Stimulated activated CD8-positive, alpha-beta memory T cell treated with anti-CD3 and anti-CD28 coated beads, Interleukin-15, amount 100 ng/mL, for 24 hours (primary cell): ENCODE results near the gene FILIP1L.

ENCODE experiments used
- DNase-seq: peaks from one replicate; pipeline ENCODE4 v3.0.0-alpha.2; 2020; ENCODE audit warnings: low read depth

The FILIP1L gene

GRCh38 chr3:100114413-100115030 is at the start of gene FILIP1L:
Gene FILIP1L (minus strand): TSS chr3:100114501.
- DNase-seq: no peak

GRCh38 chr3:100163787-100164186 is 49.5 kb upstream of the FILIP1L start:
- DNase-seq: no peak

GRCh38 chr3:100160521-100160920 is 46.2 kb upstream of the FILIP1L start:
- DNase-seq: no peak

GRCh38 chr3:100159331-100160153 is 45.2 kb upstream of the FILIP1L start:
- DNase-seq: no peak

- no peak for DNase-seq
Observed at GRCh38 chr3:100158918-100159330, 44.6 kb upstream of the FILIP1L start.

- no peak for DNase-seq
Observed at GRCh38 chr3:100157685-100158084, 43.4 kb upstream of the FILIP1L start.

- DNase-seq: no peak
Observed at GRCh38 chr3:100155590-100155989, 41.3 kb upstream of the FILIP1L start.

- no peak for DNase-seq
Observed at GRCh38 chr3:100155128-100155527, 40.8 kb upstream of the FILIP1L start.

- no peak for DNase-seq
Observed at GRCh38 chr3:100154171-100154570, 39.9 kb upstream of the FILIP1L start.

- no peak for DNase-seq
Observed at GRCh38 chr3:100151024-100151707, 36.9 kb upstream of the FILIP1L start.

GRCh38 chr3:100150473-100150872 is 36.2 kb upstream of the FILIP1L start:
- DNase-seq: no peak

GRCh38 chr3:100149713-100150415 is 35.6 kb upstream of the FILIP1L start:
- DNase-seq: no peak

GRCh38 chr3:100149130-100149529 is 34.8 kb upstream of the FILIP1L start:
- no peak for DNase-seq

- no peak for DNase-seq
Observed at GRCh38 chr3:100144255-100144866, 30.1 kb upstream of the FILIP1L start.

- no peak for DNase-seq
Observed at GRCh38 chr3:100141586-100141985, 27.3 kb upstream of the FILIP1L start.

- no peak for DNase-seq
Observed at GRCh38 chr3:100140976-100141375, 26.7 kb upstream of the FILIP1L start.

GRCh38 chr3:100136921-100137320 is 22.6 kb upstream of the FILIP1L start:
- no peak for DNase-seq

GRCh38 chr3:100131241-100131640 is 16.9 kb upstream of the FILIP1L start:
- DNase-seq: no peak

GRCh38 chr3:100129941-100130340 is 15.6 kb upstream of the FILIP1L start:
- no peak for DNase-seq

GRCh38 chr3:100128565-100128964 is 14.3 kb upstream of the FILIP1L start:
- no peak for DNase-seq

- no peak for DNase-seq
Observed at GRCh38 chr3:100127792-100128191, 13.5 kb upstream of the FILIP1L start.
